Muscle of back (tissue), 11 donors: ENCODE results near the gene LYPD6B. TPM values are rescaled to one million over a fixed set of nuclear protein-coding genes. Genes with fewer than 3 reads are reported as not detected.

ENCODE experiments used
- DNase-seq, 3 donors: peaks; one replicate each; pipeline versions ENCODE4 v3.0.0 to v3.0.0-alpha.2; 2013
- polyA plus RNA-seq, 10 donors: library from polyadenylated mRNA; unstranded; fragments of 120-200 nt; gene quantifications; one replicate each; pipeline ENCODE4 v1.2.1, GENCODE V29; 2013; ENCODE audit not compliant: insufficient read length in 10 of 10

Gene LYPD6B
- polyA plus RNA-seq, 10 donors = 0.16 to 7.2 (median 0.40) TPM; not detected in 4

DNA sequence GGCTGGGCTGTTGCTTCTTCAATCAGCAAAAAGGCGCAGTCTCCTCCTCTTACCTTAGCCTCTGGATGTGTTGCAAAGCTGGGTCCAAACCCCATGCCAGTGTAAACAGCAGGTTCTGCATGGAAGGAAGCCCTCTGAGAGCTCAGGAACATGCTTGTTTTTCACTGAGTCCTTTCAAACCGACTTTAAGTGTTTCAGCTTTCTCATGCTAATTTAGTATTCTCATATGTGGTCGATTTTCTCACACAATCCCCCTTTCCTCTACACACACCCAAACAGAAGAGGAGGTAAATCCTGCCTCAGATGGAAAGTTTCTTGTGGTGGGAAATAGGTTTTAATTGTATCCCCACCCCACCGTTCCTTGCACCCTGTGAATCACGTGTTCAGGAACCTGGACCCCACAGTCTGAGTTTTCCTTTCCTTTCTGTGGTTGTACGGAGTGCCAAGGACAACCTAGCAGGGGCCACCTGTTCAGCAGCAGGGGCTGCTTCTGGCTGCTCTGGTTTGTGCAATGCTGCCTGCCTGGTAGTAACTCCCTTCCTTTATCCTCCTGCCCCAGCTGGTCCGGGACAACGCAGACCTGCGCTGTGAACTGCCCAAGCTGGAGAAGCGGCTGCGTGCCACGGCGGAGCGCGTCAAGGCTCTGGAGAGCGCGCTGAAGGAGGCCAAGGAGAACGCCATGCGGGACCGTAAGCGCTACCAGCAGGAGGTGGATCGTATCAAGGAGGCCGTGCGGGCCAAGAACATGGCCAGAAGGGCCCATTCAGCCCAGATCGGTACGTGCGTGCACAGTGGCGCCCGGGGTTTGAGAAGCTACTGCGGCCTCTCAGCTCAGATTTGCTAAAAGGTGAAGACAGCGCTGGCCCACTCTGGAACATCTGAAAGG, 28.7 kb upstream of the LYPD6B start:
- no peak for DNase-seq

DNA sequence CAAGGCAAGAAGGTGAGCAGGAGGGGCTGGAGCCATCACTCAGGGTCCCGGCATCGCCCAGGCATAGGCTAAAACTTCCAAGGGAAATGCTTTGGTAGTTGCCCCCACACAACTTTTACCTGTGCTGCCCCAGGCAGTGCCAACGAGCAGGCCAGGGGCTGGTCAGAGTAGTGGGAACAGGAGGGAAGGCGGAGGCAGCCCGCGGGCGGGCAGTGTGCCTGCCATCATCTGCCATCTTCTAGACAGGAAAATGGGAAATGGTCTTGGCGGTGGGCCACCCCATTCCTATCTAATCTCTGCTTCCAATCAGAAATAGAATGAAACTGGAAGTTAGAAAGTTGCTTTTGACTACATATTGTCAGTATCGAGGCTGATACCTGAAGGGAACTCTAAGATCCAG, 26.0 kb upstream of the LYPD6B start:
- DNase-seq = no peak

DNA sequence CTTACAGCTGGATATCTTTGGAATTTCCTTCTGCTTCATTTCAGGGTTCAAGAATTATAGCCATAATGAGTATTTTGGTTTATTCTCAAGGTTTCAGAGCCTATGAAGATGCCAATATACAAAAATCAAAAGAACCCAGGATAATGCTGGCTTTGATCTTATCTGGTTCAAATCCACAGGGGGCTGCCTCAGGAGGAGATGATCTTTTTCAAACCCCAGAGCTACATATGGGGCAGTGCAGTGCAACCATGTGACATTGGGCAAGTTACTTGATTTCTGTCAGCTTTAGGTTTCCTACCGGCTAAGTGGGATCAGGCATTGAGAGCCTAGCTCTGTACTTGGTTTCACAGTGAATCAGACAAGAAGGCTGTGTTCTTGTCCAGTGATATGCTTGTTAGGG, 23.0 kb upstream of the LYPD6B start:
- no peak for DNase-seq

DNA sequence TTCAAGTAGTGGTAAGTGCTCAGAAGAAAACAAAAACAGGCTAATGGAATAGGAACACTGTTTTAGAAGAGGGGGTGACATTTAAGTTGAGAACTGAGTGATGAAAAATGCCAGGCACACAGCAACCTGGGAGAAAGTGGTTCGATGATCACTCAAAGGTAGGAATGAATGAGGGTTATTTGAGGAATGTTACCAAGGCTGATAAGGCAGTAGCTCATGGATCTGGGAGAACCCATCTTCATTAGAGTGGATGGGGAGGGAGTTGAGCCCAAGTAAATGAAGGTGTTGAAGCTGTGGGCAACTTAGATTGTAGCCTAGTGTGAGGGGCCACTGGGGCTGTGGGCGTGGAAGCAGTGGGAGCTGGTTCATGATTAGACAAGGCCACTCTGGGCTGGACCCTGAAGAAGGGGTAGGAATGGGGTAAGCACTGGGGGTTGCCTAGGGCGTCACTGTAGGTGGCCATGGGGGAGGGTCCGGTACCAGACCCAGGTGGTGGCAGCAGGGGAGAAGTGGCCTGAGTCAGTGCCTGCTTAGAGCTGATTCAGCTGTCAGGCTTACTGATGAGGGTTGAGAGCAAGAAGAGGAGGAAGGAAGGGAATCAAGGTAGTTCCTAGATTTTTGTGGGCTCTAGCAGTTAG, 22.5 kb upstream of the LYPD6B start:
- DNase-seq = no peak

DNA sequence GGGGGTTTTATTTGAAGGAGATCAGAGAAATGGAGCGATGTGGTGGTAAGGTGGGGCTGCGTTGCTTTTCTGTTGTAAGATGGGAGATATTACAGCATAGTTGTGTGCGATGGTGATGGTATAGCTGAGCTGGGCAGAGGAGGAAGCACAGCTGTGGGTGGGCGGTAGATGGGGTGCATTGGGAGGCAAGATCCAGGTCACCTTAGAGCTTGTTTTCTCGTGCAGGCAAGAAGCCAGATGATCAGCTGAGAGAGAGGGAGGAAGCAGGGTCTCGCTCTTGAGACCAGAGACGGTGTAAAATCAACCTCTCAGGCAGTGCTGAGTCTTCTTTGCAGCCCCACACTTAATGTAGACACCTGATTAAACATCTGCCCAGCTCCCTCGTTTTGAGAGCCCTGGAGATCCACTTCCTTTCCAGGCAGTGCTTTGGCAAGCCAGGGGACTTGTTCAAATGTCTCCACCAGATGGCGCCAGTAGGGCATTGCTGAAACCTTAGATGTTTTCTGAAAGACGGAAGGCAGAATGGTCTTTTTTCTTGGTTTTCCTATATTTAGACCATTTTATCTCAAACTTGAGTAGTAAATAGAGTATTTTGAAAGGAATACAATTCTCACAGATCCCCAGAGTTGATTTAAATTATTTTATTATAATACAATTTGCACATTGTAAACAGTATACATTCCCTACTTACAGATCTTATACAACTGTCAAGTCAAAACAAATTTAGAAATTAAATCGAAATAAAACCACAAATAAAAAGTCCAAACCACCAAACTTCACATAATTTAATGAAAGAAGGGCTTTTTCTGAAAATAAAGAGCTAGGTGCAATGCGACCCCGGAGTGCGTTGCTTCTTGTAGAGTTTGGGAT, 21.1 kb upstream of the LYPD6B start:
- DNase-seq = peak; percentile 78 to 90 (median 86)

DNA sequence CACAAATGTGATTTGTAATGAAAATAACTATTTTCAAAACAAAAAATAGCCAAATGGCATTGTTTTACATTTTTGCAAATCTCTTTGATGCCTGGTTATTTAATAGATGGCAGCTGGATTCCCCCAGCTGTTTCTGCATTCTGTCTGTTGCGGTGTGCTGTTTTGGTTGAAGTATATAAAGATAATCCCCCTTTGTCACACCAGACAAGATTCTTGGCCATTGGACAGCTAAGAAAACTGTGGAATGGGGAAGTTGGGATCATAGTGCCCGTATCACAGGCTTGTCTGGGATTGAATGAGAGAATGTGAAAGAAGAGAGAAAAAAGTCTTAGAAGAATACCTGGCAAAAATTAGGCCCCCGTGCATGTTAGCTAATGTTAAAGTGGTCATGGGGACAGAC, 19.5 kb upstream of the LYPD6B start:
- DNase-seq = no peak

DNA sequence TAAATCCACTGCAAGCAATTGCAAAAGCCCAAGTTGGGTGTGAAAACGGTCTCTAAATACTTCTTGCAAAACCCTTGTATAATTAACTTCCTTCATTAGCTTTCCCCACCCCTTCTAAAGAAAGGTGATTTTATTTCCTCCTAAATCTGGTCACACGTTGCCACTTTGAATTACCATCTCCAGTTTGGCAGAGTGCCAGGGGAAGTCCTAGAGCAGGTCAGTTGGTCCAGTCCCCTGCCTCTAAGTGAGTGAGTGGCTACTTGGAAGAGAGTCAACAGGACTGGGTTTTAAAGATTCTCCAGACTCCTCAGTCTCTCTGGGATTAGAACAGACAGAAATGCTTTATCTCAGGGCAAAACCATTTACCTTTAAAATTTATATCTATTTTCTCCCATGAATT, 18.7 kb upstream of the LYPD6B start:
- DNase-seq = no peak

DNA sequence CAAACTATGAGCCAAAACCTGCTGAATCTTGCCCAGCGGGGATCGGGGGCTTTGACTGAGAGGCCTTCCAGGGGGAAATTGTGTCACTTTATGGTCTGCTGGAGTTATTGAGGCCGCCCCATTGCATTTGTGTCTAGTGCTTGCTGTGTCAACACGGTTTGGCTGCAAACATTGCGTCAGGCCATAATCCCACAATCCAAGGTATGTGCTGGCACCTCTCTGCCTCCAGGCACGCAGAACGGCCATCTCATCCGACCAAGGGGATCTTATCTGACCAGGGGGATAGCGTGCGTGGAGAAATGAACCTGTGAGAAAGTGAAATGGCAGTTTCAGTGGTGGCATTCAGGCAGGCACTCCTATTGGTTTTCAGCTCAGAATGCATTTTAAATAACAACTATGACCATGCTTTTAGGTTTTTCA, 18.1 kb upstream of the LYPD6B start:
- DNase-seq = no peak

DNA sequence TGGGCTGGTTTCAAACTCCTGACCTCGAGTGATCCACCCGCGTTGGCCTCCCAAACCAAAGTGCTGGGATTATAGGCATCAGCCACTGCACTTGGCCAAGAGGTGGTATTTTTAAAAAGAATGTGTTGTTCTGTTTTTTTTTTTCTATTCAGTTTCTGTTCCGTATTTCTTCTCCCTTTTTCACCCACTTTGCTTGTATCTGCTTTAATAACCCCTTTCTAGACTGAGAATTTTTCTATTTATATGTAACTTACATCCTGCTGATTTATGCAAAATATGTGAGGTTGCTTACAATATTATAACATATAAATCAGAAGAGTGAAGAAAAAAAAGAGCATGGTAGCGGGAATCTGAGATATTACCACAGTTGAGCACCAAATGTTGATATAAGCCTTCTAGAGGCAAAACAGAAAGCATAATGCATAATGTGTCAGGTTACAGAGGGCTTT, 17.2 kb upstream of the LYPD6B start:
- no peak for DNase-seq

DNA sequence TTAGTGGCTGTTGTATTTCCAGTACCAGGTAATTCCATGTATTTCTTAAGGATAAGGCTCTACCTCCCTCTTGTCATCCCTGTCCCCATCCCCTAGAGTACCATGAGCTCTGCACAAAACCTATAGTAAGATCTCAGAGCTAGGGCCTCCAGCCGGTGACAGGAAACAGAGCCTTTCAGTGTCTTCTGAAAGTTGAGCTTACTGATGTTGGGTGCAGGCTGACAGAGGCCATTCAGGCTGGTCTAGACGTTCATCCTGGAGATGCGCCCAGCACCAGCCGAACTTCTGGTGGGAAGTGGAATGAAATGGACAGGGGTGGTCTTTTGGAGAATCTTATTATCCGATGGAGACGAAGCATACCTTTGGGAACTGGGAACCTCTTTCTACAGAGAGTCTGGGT, 16.7 kb upstream of the LYPD6B start:
- no peak for DNase-seq

DNA sequence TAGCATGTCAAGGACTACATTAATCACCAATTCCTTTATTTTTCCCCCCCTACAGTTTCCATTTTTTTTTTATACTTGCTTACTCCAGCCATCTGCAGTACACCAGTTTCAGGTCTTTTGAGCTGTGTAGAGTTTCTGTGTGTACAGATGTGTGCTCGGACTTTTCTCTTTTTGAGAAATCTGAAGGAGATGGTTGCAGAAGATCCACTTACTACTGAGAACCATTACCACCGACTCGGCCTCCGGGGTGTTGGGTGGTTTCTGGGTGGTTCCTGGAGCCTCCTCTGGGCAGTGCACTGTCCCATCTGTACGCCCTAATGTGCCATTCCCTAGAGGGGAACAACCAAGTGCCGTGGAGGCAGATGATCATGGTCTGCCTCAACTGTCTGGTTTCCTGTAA, 15.4 kb upstream of the LYPD6B start:
- DNase-seq = no peak

DNA sequence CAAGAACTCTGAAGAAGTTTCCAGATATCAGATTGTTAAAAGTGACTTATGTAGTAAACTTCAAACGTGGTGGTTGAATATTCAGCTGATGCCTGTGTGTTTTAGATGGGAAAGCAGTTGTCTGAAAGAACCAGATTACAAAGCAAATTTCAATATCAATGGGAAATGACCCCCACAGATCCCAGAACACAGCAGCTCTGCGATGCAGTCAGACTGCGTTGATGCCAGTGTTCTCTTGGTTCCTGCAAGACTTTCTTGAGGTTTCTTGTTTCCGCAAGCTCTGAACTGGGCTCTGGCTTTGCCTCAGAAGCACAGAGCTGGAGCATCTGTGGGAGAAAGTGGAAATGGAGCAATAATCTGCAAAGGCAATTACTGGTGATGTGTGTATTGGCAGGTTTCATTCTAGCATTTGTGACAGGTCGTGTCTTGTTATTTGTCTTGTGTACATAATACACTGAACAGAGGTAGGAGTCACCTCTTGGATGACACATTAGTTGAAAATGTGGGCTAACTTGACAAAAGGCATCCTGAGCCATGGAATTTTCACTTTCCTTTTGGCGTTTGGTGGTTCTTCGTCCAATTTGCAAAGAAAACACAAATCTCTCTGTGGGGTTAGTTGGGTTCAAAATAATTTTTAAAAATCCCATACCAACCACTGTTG, 10.8 kb upstream of the LYPD6B start:
- no peak for DNase-seq

DNA sequence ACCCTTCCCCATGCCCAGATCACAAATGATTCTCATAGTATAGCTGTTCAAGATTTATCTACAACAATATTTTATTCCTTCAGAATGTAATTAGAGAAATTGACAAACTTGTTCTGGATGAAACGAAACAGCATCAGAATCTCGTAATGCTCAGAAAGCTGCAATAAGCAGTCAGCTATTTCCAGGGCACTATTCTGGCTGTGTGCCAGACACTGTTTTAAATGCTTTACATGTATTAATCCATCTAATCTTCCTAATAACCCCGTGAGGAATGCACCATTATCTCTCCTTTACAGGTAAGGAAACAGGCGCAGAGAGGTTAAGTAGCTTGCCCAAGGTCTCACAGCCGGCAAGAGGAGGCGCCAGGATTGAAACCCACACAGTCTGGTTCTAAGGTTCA, 10.1 kb upstream of the LYPD6B start:
- no peak for DNase-seq

DNA sequence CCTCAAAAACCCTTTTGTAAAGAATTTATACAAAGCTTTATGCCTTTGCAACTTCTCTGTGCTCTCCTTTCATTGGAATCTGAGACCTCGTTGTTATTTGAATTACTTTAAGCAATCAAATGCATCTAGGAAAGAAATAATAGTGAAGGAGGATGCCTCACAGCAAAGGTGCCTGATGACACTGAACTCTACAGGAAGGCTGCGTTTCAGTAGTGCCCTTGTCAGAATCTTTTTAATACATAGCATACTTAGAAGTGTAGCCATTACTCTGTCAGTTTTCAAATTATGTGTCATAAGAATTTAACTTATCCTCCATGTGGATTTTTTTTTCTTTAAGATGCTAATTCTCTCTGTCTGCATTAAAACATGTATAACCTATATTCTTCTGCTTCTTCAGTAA, 9.6 kb upstream of the LYPD6B start:
- no peak for DNase-seq

DNA sequence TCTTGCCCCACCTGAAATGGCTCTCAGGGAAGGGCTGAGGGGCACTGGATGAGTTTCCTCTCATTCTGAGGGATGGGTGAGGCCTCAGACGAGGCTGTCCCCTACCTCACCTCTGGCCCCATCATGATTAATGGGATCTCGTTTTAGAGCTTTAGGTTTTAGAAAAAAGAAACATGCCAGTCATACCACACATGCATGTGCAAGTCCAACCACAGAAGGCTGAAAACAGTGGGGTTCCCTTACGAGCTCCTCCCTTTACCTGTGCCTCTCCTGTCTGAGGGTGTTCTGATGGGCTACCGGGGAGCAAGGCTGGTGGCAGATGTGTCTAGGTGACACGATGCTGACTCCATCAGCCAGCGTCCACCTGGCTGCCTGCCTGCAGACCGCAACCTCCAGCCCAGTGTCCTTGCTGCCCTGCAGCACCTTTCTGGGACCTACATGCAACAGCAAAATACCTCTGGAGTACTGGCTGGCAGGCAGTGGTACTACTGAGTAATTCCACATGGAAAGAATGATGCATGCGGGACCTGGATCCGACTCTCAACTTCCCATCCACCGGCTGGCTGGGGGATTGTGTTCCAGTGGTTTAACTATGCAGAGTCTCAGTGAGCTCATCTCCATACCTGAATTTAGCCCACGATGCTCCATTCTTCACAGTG, 9.1 kb upstream of the LYPD6B start:
- DNase-seq = no peak

DNA sequence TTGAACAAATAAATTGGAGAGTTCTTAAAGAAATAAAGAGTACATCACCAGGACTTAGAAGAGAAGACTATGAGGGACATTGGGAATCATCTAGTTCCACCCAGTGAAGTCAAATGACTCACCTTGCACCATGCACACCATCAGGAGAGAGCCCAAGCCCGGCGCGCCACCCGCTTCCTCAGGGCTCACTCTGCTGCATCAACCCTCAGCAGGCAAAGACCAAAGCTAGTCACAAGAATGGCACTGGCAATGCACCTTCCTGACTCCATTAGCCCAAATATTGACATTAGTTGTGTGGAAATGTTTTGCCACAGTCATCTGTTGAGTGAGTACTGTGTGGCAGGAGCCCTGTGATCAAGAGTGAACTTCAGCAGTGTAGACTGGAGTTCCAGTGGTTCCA, 7.1 kb upstream of the LYPD6B start:
- no peak for DNase-seq

DNA sequence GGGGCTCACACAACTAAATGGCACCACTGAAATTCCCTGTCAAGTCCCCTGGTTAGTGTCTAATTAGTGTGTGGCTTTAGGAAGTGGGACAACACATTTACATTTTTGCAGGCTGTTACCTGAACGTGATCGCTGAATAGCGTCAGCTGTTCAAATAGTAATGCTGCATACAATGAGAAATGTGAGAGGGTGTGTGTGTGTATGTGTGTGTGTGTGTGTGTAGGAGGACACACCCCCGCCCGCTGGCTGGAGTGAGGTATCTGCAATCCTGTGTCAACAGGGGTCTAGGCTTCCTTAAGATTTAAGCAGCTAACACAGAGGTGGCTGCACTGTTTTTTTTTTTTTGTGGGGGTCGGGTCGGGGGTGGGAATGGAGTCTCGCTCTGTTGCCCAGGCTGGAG, 4.8 kb upstream of the LYPD6B start:
- no peak for DNase-seq

DNA sequence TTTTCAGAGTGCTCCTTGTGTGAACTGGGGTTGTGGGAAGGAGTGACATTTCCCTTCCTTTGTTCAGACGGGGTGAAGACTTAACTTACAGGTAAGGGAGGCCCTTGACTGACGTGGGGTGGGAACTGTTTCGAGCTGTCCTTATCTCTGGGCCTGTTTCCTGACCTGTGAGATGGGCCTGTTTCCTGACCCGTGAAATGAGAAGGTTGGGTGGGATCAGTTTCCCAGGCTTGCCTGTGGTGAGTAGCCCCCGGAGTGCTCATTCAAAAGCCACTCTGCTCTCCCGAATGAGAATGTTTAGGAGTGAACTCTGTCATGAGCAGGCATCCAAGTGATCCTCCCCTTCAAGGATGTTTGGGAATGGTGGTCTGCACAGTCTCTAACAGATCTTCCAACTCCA, 4.1 kb upstream of the LYPD6B start:
- no peak for DNase-seq

DNA sequence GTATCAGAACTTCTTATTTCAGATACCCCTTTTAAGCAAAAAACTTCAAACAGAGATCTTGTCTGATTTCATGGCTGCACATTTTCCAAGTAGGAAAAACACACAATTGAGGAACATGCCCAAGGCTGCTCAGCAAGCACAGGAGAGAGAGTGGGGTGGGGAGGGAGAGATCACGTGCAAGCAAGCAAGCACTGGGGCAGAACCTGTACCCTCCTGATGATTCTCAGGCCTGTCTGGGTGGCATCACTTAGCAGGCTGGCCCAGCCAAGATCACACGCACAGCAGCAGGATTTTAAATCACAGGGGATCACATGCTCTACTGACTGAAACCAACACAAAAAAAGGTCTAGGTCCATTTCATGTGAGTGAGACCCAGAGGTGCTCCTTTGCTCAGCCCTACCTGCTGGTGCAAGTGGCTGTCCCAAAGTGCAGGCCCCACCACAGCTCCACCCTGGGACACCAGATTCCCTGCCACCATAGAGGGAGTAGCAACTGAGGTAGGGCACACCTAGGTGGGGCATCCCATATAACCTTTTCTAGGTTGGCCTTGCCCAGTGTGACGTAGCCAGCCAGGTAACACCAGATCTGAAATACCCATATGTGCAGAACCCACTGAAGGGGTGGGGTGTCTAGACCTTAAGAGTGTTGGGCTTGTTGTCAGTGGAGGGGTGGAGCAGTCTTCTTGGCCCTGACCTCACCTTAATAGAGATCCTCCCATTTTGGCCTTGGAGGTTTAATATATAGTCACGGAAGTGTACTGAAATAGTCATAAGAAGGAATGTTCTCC, 1.8 kb upstream of the LYPD6B start:
- DNase-seq = no peak

DNA sequence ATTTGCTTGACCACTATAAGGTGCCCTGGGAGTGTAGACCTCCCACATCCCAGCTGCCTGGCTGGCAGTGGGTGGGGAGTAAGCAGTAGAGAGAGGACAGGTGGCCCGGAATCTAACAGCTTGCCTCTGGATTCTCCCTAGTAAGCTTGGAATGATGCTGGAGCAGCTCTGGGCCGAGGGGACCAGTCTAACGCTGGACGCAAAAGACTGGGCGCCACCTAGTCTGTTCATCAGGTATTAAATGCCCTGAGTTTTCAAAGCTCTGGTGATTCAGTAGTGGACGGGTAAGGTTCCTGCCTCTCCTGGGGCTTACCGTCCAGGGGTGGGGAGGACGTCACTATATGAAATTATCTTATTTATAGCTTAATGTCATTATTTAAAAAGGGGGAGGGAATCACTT, 648 bp upstream of the LYPD6B start:
- DNase-seq = no peak
